NCI-H2196 treated with DMSO at 0.1 percent for 48 hours (cell line): ENCODE data around the gene GNB3.
"Not testable (repeated sequence)": the region's sequence is repeated elsewhere in the genome, so short reads cannot be mapped to it uniquely, and the experiment has no call there.

Source experiments
- DNase-seq: peaks from one replicate; lab custom pipeline; 2025; ENCODE audit not compliant: unreplicated experiment; lab: John Stamatoyannopoulos, UW

Gene GNB3

GRCh38 chr12:6874015-6874368 lies 33.3 kb downstream of the GNB3 start:
- not testable (repeated sequence) for DNase-seq

- not testable (repeated sequence) for DNase-seq
Observed at GRCh38 chr12:6879824-6880223, 39.1 kb downstream of the GNB3 start.

GRCh38 chr12:6883252-6883651 lies 42.5 kb downstream of the GNB3 start:
- no peak for DNase-seq

GRCh38 chr12:6883683-6884082 lies 43.0 kb downstream of the GNB3 start:
- DNase-seq = no peak

- DNase-seq = no peak
Observed at GRCh38 chr12:6884539-6884938, 43.8 kb downstream of the GNB3 start.

- not testable (repeated sequence) for DNase-seq
Observed at GRCh38 chr12:6886206-6886999, 45.7 kb downstream of the GNB3 start.

GRCh38 chr12:6887460-6887859 lies 46.7 kb downstream of the GNB3 start:
- DNase-seq = no peak

- DNase-seq = no peak
Observed at GRCh38 chr12:6888360-6888759, 47.6 kb downstream of the GNB3 start.

GRCh38 chr12:6888794-6889193 lies 48.1 kb downstream of the GNB3 start:
- not testable (repeated sequence) for DNase-seq

GRCh38 chr12:6889775-6890573 lies 49.2 kb downstream of the GNB3 start:
- DNase-seq = not testable (repeated sequence)

- peak; percentile 55 for DNase-seq
Observed at GRCh38 chr12:6890789-6891645, 50.3 kb downstream of the GNB3 start.

- no peak for DNase-seq
Observed at GRCh38 chr12:6891646-6892001, 50.9 kb downstream of the GNB3 start.

GRCh38 chr12:6892683-6893082 lies 52.0 kb downstream of the GNB3 start:
- not testable (repeated sequence) for DNase-seq

GRCh38 chr12:6894321-6894720 lies 53.6 kb downstream of the GNB3 start:
- DNase-seq = no peak
